GM19372 (cell line): ENCODE data around the gene ATP2C1.
"Not testable (repeated sequence)": the region's sequence is repeated elsewhere in the genome, so short reads cannot be mapped to it uniquely, and the experiment has no call there.

Experiments
- ATAC-seq: cut with Tn5 transposase; IDR thresholded peaks from one replicate; pipeline ENCODE4 v1.9.1; 2021; ENCODE audit warnings: mild to moderate bottlenecking, low read depth, moderate library complexity; ENCODE audit not compliant: unreplicated experiment

Gene ATP2C1

GRCh38 chr3:130893376-130894129 is at the start of gene ATP2C1:
TSS of gene ATP2C1 (plus strand) at chr3:130894084. CDS start at chr3:130894770, 686 bp downstream.
- ATAC-seq = peak; percentile 92

- no peak for ATAC-seq
These were observed 49.4 kb upstream of the ATP2C1 start for GRCh38 chr3:130844462-130844861.

- no peak for ATAC-seq
These were observed 47.7 kb upstream of the ATP2C1 start for GRCh38 chr3:130846181-130846580.

- no peak for ATAC-seq
These were observed 44.8 kb upstream of the ATP2C1 start for GRCh38 chr3:130849091-130849552.

GRCh38 chr3:130850044-130850797 is 43.7 kb upstream of the ATP2C1 start:
- ATAC-seq = peak; percentile 62

GRCh38 chr3:130850843-130851242 is 43.0 kb upstream of the ATP2C1 start:
- ATAC-seq = no peak

- no peak for ATAC-seq
These were observed 42.6 kb upstream of the ATP2C1 start for GRCh38 chr3:130851277-130851676.

- no peak for ATAC-seq
These were observed 40.3 kb upstream of the ATP2C1 start for GRCh38 chr3:130853581-130853980.

GRCh38 chr3:130854208-130854864 is 39.5 kb upstream of the ATP2C1 start:
- ATAC-seq = peak; percentile 54

GRCh38 chr3:130857336-130858026 is 36.4 kb upstream of the ATP2C1 start:
- ATAC-seq = no peak

GRCh38 chr3:130862130-130862529 is 31.8 kb upstream of the ATP2C1 start:
- not testable (repeated sequence) for ATAC-seq

- ATAC-seq = no peak
These were observed 28.4 kb upstream of the ATP2C1 start for GRCh38 chr3:130865489-130865888.

- no peak for ATAC-seq
These were observed 27.6 kb upstream of the ATP2C1 start for GRCh38 chr3:130866327-130866726.

GRCh38 chr3:130870423-130870822 is 23.5 kb upstream of the ATP2C1 start:
- no peak for ATAC-seq

GRCh38 chr3:130876594-130876993 is 17.3 kb upstream of the ATP2C1 start:
- ATAC-seq = no peak

- no peak for ATAC-seq
These were observed 15.4 kb upstream of the ATP2C1 start for GRCh38 chr3:130878464-130878863.

GRCh38 chr3:130889416-130889946 is 4.4 kb upstream of the ATP2C1 start:
- no peak for ATAC-seq

GRCh38 chr3:130892759-130893375 is 1.0 kb upstream of the ATP2C1 start:
- no peak for ATAC-seq

GRCh38 chr3:130894130-130894985 is 474 bp downstream of the ATP2C1 start:
- peak; percentile 12 for ATAC-seq
